A549 (cell line): ENCODE results near the gene HEPHL1. TPM values are rescaled to one million over a fixed set of nuclear protein-coding genes. Genes with fewer than 3 reads are reported as not detected.

Experiments used
- ATAC-seq, 2 experiments: fragments of 200-7000 bp in 1 of 2; fragments of >200 bp in 1 of 2; cut with Nextera tagmentation in 1 of 2; cut with Tn5 transposase in 1 of 2; 3 replicates each; pipeline versions ENCODE4 v1.8.0 to v1.9.1; 2018 to 2020; ENCODE audit warnings: mild to moderate bottlenecking in 1 of 2, moderate library complexity in 1 of 2
- CTCF ChIA-PET: fragments of 300-600 bp; sonication (Branson Sonifier 250); formaldehyde crosslinking; extraction: SDS; loops from one replicate; lab custom pipeline; 2021; ENCODE audit warnings: antibody characterized with exemption, inconsistent platforms; lab: Yijun Ruan, JAX
- POLR2A ChIA-PET: fragments of 350-600 bp; formaldehyde crosslinking; extraction: SDS; loops from one replicate; lab custom pipeline; 2021; ENCODE audit warnings: antibody characterized with exemption, inconsistent platforms; lab: Yijun Ruan, JAX
- DNase-seq, 2 experiments: peaks; one replicate each; pipeline versions ENCODE4 v3.0.0 to v3.0.0-alpha.2; 2011 to 2016; ENCODE audit warnings: low read depth in 1 of 2, low spot score in 1 of 2
- FAIRE-seq: peaks from 2 replicates; lab custom pipeline; 2011; peaks lifted over from hg19 to GRCh38; lab: Jason Lieb, UNC
- H3K27ac ChIP-seq, 2 experiments: fragments of >200 bp; sonication (Bioruptor Twin); formaldehyde crosslinking; 3 replicates each; pipeline ENCODE4 v1.5.1; 2016 to 2017
- H3K4me1 ChIP-seq: fragments of >200 bp; sonication (Bioruptor Twin); formaldehyde crosslinking; 3 replicates; pipeline ENCODE4 v1.6.1; 2016
- H3K4me2 ChIP-seq: fragments of >200 bp; sonication (Bioruptor Twin); formaldehyde crosslinking; 3 replicates; pipeline ENCODE4 v1.6.1; 2016
- H3K4me3 ChIP-seq: fragments of >200 bp; sonication (Bioruptor Twin); formaldehyde crosslinking; 3 replicates; pipeline ENCODE4 v1.5.1; 2016
- H3K9me3 ChIP-seq: fragments of >200 bp; sonication (Bioruptor Twin); formaldehyde crosslinking; 3 replicates; pipeline ENCODE4 v1.6.1; 2016
- CBX2 ChIP-seq: fragments of 200-600 bp; sonication (generic); IDR thresholded peaks from 2 replicates; pipeline ENCODE4 v1.6.1; 2016; ENCODE audit warnings: low read depth, mild to moderate bottlenecking, borderline replicate concordance
- CBX8 ChIP-seq: fragments of 200-600 bp; sonication (generic); IDR thresholded peaks from 2 replicates; pipeline ENCODE4 v1.6.1; 2016
- CHD4 ChIP-seq: fragments of 200-600 bp; sonication (generic); IDR thresholded peaks from 2 replicates; pipeline ENCODE4 v1.6.1; 2016; ENCODE audit warnings: antibody characterized with exemption, mild to moderate bottlenecking, borderline replicate concordance
- CTCF ChIP-seq: fragments of >200 bp; sonication (Bioruptor Twin); formaldehyde crosslinking; IDR thresholded peaks from 3 replicates; pipeline ENCODE4 v1.5.1; 2016
- E2F6 ChIP-seq: IDR thresholded peaks from 2 replicates; pipeline ENCODE4 v1.6.1; 2012; ENCODE audit warnings: low read depth, borderline replicate concordance
- ELK1 ChIP-seq: fragments of 150-350 bp; IDR thresholded peaks from 2 replicates; pipeline ENCODE4 v1.6.1; 2014; ENCODE audit warnings: low read depth, mild to moderate bottlenecking, low read length
- EP300 ChIP-seq, 2 experiments: fragments of >200 bp; sonication (Bioruptor Twin); formaldehyde crosslinking; IDR thresholded peaks; 2 replicates in 1 of 2; 3 replicates in 1 of 2; pipeline ENCODE4 v1.6.1; 2016 to 2017
- ESRRA ChIP-seq: fragments of 150-350 bp; IDR thresholded peaks from 2 replicates; pipeline ENCODE4 v1.6.1; 2014; ENCODE audit warnings: mild to moderate bottlenecking, low read length, borderline replicate concordance
- FOSB ChIP-seq: fragments of 250-450 bp; sonication (Bioruptor Pico); IDR thresholded peaks from 2 replicates; pipeline ENCODE4 v1.5.0; 2020; ENCODE audit warnings: mild to moderate bottlenecking, moderate library complexity
- FOSL2 ChIP-seq, 2 experiments: fragments of 450-650 bp in 1 of 2; fragments of >200 bp in 1 of 2; sonication (Bioruptor Twin) in 1 of 2; formaldehyde crosslinking; IDR thresholded peaks; 2 replicates each; pipeline versions ENCODE4 v1.5.0 to v1.6.1; 2016 to 2020; ENCODE audit warnings: mild to moderate bottlenecking in 1 of 2, moderate library complexity in 1 of 2
- HDAC2 ChIP-seq: fragments of 200-600 bp; sonication (generic); IDR thresholded peaks from 2 replicates; pipeline ENCODE4 v1.6.1; 2016
- HEYL ChIP-seq: fragments of 250-450 bp; sonication (Bioruptor Pico); IDR thresholded peaks from 2 replicates; pipeline ENCODE4 v1.8.0; 2021; ENCODE audit warnings: mild to moderate bottlenecking, moderate library complexity
- HMGXB4 ChIP-seq: fragments of 250-450 bp; sonication (Bioruptor Pico); IDR thresholded peaks from 2 replicates; pipeline ENCODE4 v1.5.0; 2021; ENCODE audit warnings: mild to moderate bottlenecking, moderate library complexity, borderline replicate concordance
- HOXA7 ChIP-seq: fragments of 250-450 bp; sonication (Bioruptor Pico); IDR thresholded peaks from 2 replicates; pipeline ENCODE4 v1.5.0; 2020; ENCODE audit warnings: mild to moderate bottlenecking, moderate library complexity
- HOXB13 ChIP-seq: fragments of 250-450 bp; sonication (Bioruptor Pico); IDR thresholded peaks from 2 replicates; pipeline ENCODE4 v1.5.0; 2020; ENCODE audit warnings: low read depth, mild to moderate bottlenecking, moderate library complexity
- HOXB5 ChIP-seq: fragments of 250-450 bp; sonication (Bioruptor Pico); IDR thresholded peaks from 2 replicates; pipeline ENCODE4 v1.5.0; 2020; ENCODE audit warnings: mild to moderate bottlenecking, moderate library complexity
- JUN ChIP-seq, 2 experiments: fragments of >200 bp; sonication (Bioruptor Twin); formaldehyde crosslinking; IDR thresholded peaks; 2 replicates in 1 of 2; 3 replicates in 1 of 2; pipeline ENCODE4 v1.6.1; 2016 to 2017
- KDM1A ChIP-seq: fragments of 200-600 bp; sonication (generic); IDR thresholded peaks from 2 replicates; pipeline ENCODE4 v1.6.1; 2016; ENCODE audit warnings: low read depth, mild to moderate bottlenecking
- MAFK ChIP-seq: fragments of 450-650 bp; IDR thresholded peaks from 2 replicates; pipeline ENCODE4 v1.6.1; 2014; ENCODE audit not compliant: partially characterized antibody
- NFE2L2 ChIP-seq: fragments of 150-350 bp; conservative IDR thresholded peaks from 2 replicates; pipeline ENCODE4 v1.6.1; 2014; ENCODE audit warnings: low read length
- NR3C1 ChIP-seq: fragments of >200 bp; sonication (Bioruptor Twin); formaldehyde crosslinking; IDR thresholded peaks from 3 replicates; pipeline ENCODE4 v1.6.1; 2017
- PBX3 ChIP-seq: IDR thresholded peaks from 2 replicates; pipeline ENCODE4 v1.6.1; 2012
- PHF8 ChIP-seq: fragments of 200-600 bp; sonication (generic); IDR thresholded peaks from 2 replicates; pipeline ENCODE4 v1.6.1; 2016; ENCODE audit warnings: low read depth, mild to moderate bottlenecking, antibody characterized with exemption, moderate library complexity, borderline replicate concordance
- POLR2A ChIP-seq: IDR thresholded peaks from 2 replicates; pipeline ENCODE4 v1.6.1; 2012; ENCODE audit warnings: mild to moderate bottlenecking, low read length
- POLR2AphosphoS2 ChIP-seq: conservative IDR thresholded peaks from 2 replicates; pipeline ENCODE4 v1.6.1; 2012; ENCODE audit warnings: low read length, improper control_type of control experiment, inconsistent platforms
- RFX5 ChIP-seq: fragments of 450-650 bp; IDR thresholded peaks from 2 replicates; pipeline ENCODE4 v1.7.1; 2014; ENCODE audit warnings: antibody characterized with exemption, mild to moderate bottlenecking, moderate library complexity
- RNF2 ChIP-seq: fragments of 200-600 bp; sonication (generic); IDR thresholded peaks from 2 replicates; pipeline ENCODE4 v1.6.1; 2016; ENCODE audit warnings: low read depth, mild to moderate bottlenecking, antibody characterized with exemption, moderate library complexity, borderline replicate concordance
- ZNF302 ChIP-seq: fragments of 250-450 bp; sonication (Bioruptor Pico); IDR thresholded peaks from 2 replicates; pipeline ENCODE4 v1.9.0; 2021; ENCODE audit warnings: inconsistent platforms, mild to moderate bottlenecking, moderate library complexity
- ZSCAN20 ChIP-seq: fragments of 250-450 bp; sonication (Bioruptor Pico); IDR thresholded peaks from 2 replicates; pipeline ENCODE4 v1.8.0; 2022; ENCODE audit warnings: mild to moderate bottlenecking, moderate library complexity
- WGBS: methylation state at CpG from one replicate; pipeline ENCODE4 v1.1.6; 2017; ENCODE audit errors: missing lambda C conversion rate; 5-methylcytosine and 5-hydroxymethylcytosine counted together
- polyA plus RNA-seq, 4 experiments: library from polyadenylated mRNA; depleted of rRNA in 3 of 4; stranded (reverse); fragments of >200 nt; fragmentation: RNase III in 1 of 4; extraction: RNeasy Plus Mini Kit Qiagen cat#74134 plus additional on column Dnase treatment in 1 of 4; gene quantifications; 2 replicates in 3 of 4; 3 replicates in 1 of 4; pipeline ENCODE4 v1.2.3, GENCODE V29; 2011 to 2017

The HEPHL1 gene
- polyA plus RNA-seq, 2 of the 4 experiments (the other 2 are of a cell fraction): not detected

- Histone ChIP-seq H3K9me3 (no peaks in the 10 kb centered on the region), H3K4me3 (no peak overlapping the region), H3K4me1 (peaks cover 12% of the 10 kb centered on the region), H3K27ac (no peak overlapping the region), H3K4me2 (no peak overlapping the region)
- no peak for FAIRE-seq
- CTCF ChIA-PET: interaction anchor here (1.2 kb wide), 1 partner anchor 12 kb away, joined by 3 read pairs; no protein-coding TSS in a partner anchor
- WGBS: 30% methylated on average over 1 of the region's 1 CpG
- POLR2A ChIA-PET: no interaction called here
- no peak for ATAC-seq
- TF ChIP-seq KDM1A: no peak
- no peak for TF ChIP-seq EP300 (IDR thresholded peaks at IDR 0.05)
- no peak for TF ChIP-seq ESRRA
- TF ChIP-seq POLR2AphosphoS2: no peak
- TF ChIP-seq PHF8: no peak
- TF ChIP-seq POLR2A: no peak
- TF ChIP-seq FOSL2 (IDR thresholded peaks at IDR 0.05): no peak
- TF ChIP-seq FOSL2 (CRISPR knock-in tag; IDR thresholded peaks at IDR 0.05): no peak
- no peak for TF ChIP-seq NFE2L2
- no peak for TF ChIP-seq HMGXB4 (CRISPR knock-in tag)
- TF ChIP-seq RNF2: no peak
- TF ChIP-seq HDAC2: no peak
- TF ChIP-seq ZNF302 (CRISPR knock-in tag): no peak
- no peak for TF ChIP-seq ZSCAN20 (CRISPR knock-in tag)
- TF ChIP-seq CBX2: no peak
- no peak for DNase-seq
Measured at GRCh38 chr11:94112206-94112953, 91.2 kb downstream of the HEPHL1 start.

GRCh38 chr11:94117197-94117574, 96.0 kb downstream of the HEPHL1 start:
- TF ChIP-seq PBX3 (no peak), CTCF (no peak), MAFK (no peak), RNF2 (no peak), RFX5 (no peak), ESRRA (no peak), FOSB (no peak), HOXB13 (no peak), CHD4 (no peak), CBX8 (no peak), HOXB5 (no peak), E2F6 (no peak), HOXA7 (CRISPR knock-in tag) (no peak), JUN (IDR thresholded peaks at IDR 0.05) (no peak), ELK1 (no peak), NR3C1 (no peak), HEYL (CRISPR knock-in tag) (no peak)
- no peak overlapping the region for H3K27ac ChIP-seq
- no peaks in the 10 kb centered on the region for H3K9me3 ChIP-seq
- FAIRE-seq: no peak
- no peak for ATAC-seq
- WGBS: 71% methylated on average over 1 of the region's 1 CpG
- H3K4me1 ChIP-seq: peaks cover 12% of the 10 kb centered on the region
- CTCF ChIA-PET: interaction anchor here (2.1 kb wide), 1 partner anchor 222 kb away, joined by 6 read pairs; no protein-coding TSS in a partner anchor
- POLR2A ChIA-PET: interaction anchor here (1.2 kb wide), 1 partner anchor 12 kb away, joined by 3 read pairs; the partner anchor contains the start of gene PANX1
- no peak for DNase-seq
- H3K4me2 ChIP-seq: no peak overlapping the region
- H3K4me3 ChIP-seq: no peak overlapping the region
